Endothelial cell of umbilical vein (primary cell): ENCODE results near the gene HSP90AB1. TPM values are rescaled to one million over a fixed set of nuclear protein-coding genes. Genes with fewer than 3 reads are reported as not detected.

Source experiments
- BruUV-seq: library from RNA; stranded (reverse); fragments of 400-500 nt; replicated peaks from 2 replicates; lab custom pipeline; 2021; lab: Mats Ljungman, UMichigan
- CTCF ChIA-PET: fragments of 300-600, 350-600 bp; sonication (Branson Sonifier 250); formaldehyde crosslinking; loops from one replicate; lab custom pipeline; 2021; ENCODE audit warnings: antibody characterized with exemption, inconsistent platforms; lab: Charles Lee
- POLR2A ChIA-PET: fragments of 300-600, 350-600 bp; sonication (Branson Sonifier 250); formaldehyde crosslinking; loops from one replicate; lab custom pipeline; 2021; ENCODE audit warnings: antibody characterized with exemption, inconsistent platforms; lab: Charles Lee
- DNase-seq: peaks from one replicate; pipeline ENCODE4 v3.0.0-alpha.2; 2011; ENCODE audit warnings: low read depth, low spot score
- FAIRE-seq: peaks from 2 replicates; lab custom pipeline; 2011; peaks lifted over from hg19 to GRCh38; lab: Jason Lieb, UNC
- H2AFZ ChIP-seq: 2 replicates; pipeline ENCODE4 v1.6.0; 2012; ENCODE audit warnings: low read depth, low read length, control low read depth, inconsistent platforms
- H3K27ac ChIP-seq: 2 replicates; pipeline ENCODE4 v1.5.1; 2011; ENCODE audit warnings: low read depth, mild to moderate bottlenecking, control low read depth, low read length, moderate library complexity; ENCODE audit not compliant: insufficient read depth
- H3K27me3 ChIP-seq, 2 experiments: 2 replicates each; pipeline versions ENCODE4 v1.6.0 to v1.6.1; 2011; ENCODE audit warnings: low read length in 2 of 2, mixed read lengths in 1 of 2; ENCODE audit not compliant: control insufficient read depth in 2 of 2, insufficient read depth in 2 of 2
- H3K36me3 ChIP-seq, 2 experiments: 2 replicates in 1 of 2; 3 replicates in 1 of 2; pipeline ENCODE4 v1.5.1; 2011; ENCODE audit warnings: low read length in 2 of 2, mild to moderate bottlenecking in 1 of 2, moderate library complexity in 1 of 2; ENCODE audit not compliant: control insufficient read depth in 2 of 2, insufficient read depth in 2 of 2; ENCODE audit errors: extremely low read depth in 1 of 2
- H3K4me1 ChIP-seq: 3 replicates; pipeline ENCODE4 v1.5.1; 2011; ENCODE audit warnings: mild to moderate bottlenecking, low read length; ENCODE audit not compliant: control insufficient read depth, insufficient read depth; ENCODE audit errors: extremely low read depth
- H3K4me2 ChIP-seq: 2 replicates; pipeline ENCODE4 v1.6.1; 2011; ENCODE audit warnings: low read length, control low read depth, mixed read lengths; ENCODE audit not compliant: insufficient read depth
- H3K4me3 ChIP-seq, 3 experiments: fragments of 200-600 bp in 1 of 3; sonication (generic), shearing (Covaris generic) in 1 of 3; replicated peaks in 1 of 3; 2 replicates each; pipeline ENCODE4 v1.5.1; 2011 to 2016; ENCODE audit warnings: control low read depth in 3 of 3, low read length in 3 of 3, mild to moderate bottlenecking in 2 of 3, inconsistent platforms in 1 of 3, low read depth in 1 of 3, moderate library complexity in 1 of 3; ENCODE audit not compliant: insufficient read depth in 1 of 3
- H3K79me2 ChIP-seq: 2 replicates; pipeline ENCODE4 v1.6.0; 2012; ENCODE audit warnings: low read length, inconsistent platforms; ENCODE audit not compliant: control insufficient read depth, insufficient read depth
- H3K9ac ChIP-seq: replicated peaks from 2 replicates; pipeline ENCODE3; 2011; ENCODE audit warnings: low read length, control low read depth; ENCODE audit not compliant: insufficient read depth; ENCODE audit errors: extremely low read depth
- H3K9me1 ChIP-seq: replicated peaks from 3 replicates; pipeline ENCODE4 v1.6.0; 2011; ENCODE audit warnings: mild to moderate bottlenecking, low read length; ENCODE audit not compliant: control insufficient read depth, insufficient read depth; ENCODE audit errors: extremely low read depth
- H3K9me3 ChIP-seq: replicated peaks from 2 replicates; pipeline ENCODE4 v1.5.1; 2012; ENCODE audit warnings: low read length, inconsistent platforms; ENCODE audit not compliant: control insufficient read depth, insufficient read depth
- H4K20me1 ChIP-seq: replicated peaks from 2 replicates; pipeline ENCODE3; 2011; ENCODE audit warnings: mild to moderate bottlenecking, low read length; ENCODE audit not compliant: control insufficient read depth, insufficient read depth; ENCODE audit errors: extremely low read depth
- EZH2 ChIP-seq: IDR thresholded peaks from 2 replicates; pipeline ENCODE4 v1.6.1; 2012; ENCODE audit warnings: borderline replicate concordance, low read depth, mild to moderate bottlenecking, moderate library complexity, low read length, inconsistent platforms; ENCODE audit not compliant: severe bottlenecking
- FOS ChIP-seq: IDR thresholded peaks from 2 replicates; pipeline ENCODE4 v1.6.1; 2011; ENCODE audit warnings: mild to moderate bottlenecking, low read length, moderate library complexity, borderline replicate concordance; ENCODE audit not compliant: insufficient read depth
- GATA2 ChIP-seq: IDR thresholded peaks from 2 replicates; pipeline ENCODE4 v1.7.0; 2011; ENCODE audit warnings: low read depth, mild to moderate bottlenecking, moderate library complexity, mixed read lengths, low read length; ENCODE audit not compliant: insufficient read length, insufficient read depth
- JUN ChIP-seq: IDR thresholded peaks from 2 replicates; pipeline ENCODE4 v1.6.1; 2011; ENCODE audit warnings: borderline replicate concordance, low read depth; ENCODE audit not compliant: insufficient read length, insufficient read depth
- MYC ChIP-seq: IDR thresholded peaks from one replicate; pipeline ENCODE4 v1.6.1; 2011; ENCODE audit warnings: mild to moderate bottlenecking, low read depth, low read length
- POLR2A ChIP-seq: IDR thresholded peaks from 2 replicates; pipeline ENCODE4 v1.6.1; 2012; ENCODE audit warnings: low read depth, mild to moderate bottlenecking, control low read depth, low read length
- POLR2AphosphoS5 ChIP-seq: IDR thresholded peaks from 2 replicates; pipeline ENCODE4 v1.6.1; 2012; ENCODE audit warnings: low read depth, mild to moderate bottlenecking, control low read depth, low read length, moderate library complexity; ENCODE audit not compliant: insufficient read depth
- dilution Hi-C: fragments of 300-500 bp; cut with MboI; formaldehyde crosslinking; loops from one replicate; pipeline ENCODE4 v1.15.0; 2019; ENCODE audit warnings: low sequenced_read_pairs; ENCODE audit not compliant: extremely low pct_ligation_motif_present
- intact Hi-C: fragments of 100-400 bp; cut with micrococcal nuclease; formaldehyde crosslinking; loops from one replicate; pipeline ENCODE4 v1.10.0; 2022
- polyA plus RNA-seq, 4 experiments: library from polyadenylated mRNA; depleted of rRNA in 3 of 4; stranded (reverse) in 3 of 4; unstranded in 1 of 4; fragments of >200 nt; gene quantifications; 2 replicates each; pipeline versions ENCODE4 v1.2.1 to v1.2.3, GENCODE V29; 2011 to 2012; ENCODE audit warnings: missing spikeins in 1 of 4
- total RNA-seq: library from RNA; stranded (reverse); gene quantifications from 2 replicates; pipeline ENCODE4 v1.2.3, GENCODE V29; 2021
- TF ChIP-seq, protein P1 (sequence below), 2 donors: IDR thresholded peaks; 1 replicate in 1 of 2; 2 replicates in 1 of 2; pipeline ENCODE4 v1.5.1; 2011; ENCODE audit warnings: low read length in 2 of 2, mild to moderate bottlenecking in 2 of 2, moderate library complexity in 2 of 2, control low read depth in 1 of 2, inconsistent platforms in 1 of 2, low read depth in 1 of 2; ENCODE audit not compliant: insufficient read depth in 1 of 2; ENCODE audit errors: extremely low read depth in 1 of 2
- TF ChIP-seq, protein P2 (sequence below): IDR thresholded peaks from 2 replicates; pipeline ENCODE4 v1.6.1; 2011; ENCODE audit not compliant: insufficient read depth, insufficient read length

HSP90AB1 gene
- total and polyA plus RNA-seq, 2 donors (not counting 3 experiments of a cell fraction or from before 2014, with no cell fraction given) = 824 to 1,201 TPM

DNA sequence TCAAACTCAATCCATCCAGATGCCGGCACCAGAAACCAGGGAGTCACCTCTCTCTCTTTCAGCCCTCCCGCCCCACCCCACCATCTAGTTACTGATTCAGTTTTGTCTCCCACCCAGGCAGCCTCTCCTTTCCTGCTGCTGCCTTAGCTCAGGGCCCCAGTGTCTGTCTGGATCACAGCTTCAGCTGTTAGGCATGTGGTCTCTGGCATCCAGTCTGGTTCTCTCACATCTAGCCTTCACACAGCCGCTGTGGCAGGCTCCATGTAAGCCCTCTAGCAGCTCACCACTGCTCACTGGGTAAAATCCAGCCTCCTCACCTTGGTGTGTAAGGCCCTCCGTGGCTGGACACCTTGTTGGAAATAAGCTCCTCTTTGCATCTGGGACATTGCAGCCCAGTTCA is 44.9 kb downstream of the HSP90AB1 start:
- no peak for TF ChIP-seq POLR2A
- TF ChIP-seq, protein P1, sequence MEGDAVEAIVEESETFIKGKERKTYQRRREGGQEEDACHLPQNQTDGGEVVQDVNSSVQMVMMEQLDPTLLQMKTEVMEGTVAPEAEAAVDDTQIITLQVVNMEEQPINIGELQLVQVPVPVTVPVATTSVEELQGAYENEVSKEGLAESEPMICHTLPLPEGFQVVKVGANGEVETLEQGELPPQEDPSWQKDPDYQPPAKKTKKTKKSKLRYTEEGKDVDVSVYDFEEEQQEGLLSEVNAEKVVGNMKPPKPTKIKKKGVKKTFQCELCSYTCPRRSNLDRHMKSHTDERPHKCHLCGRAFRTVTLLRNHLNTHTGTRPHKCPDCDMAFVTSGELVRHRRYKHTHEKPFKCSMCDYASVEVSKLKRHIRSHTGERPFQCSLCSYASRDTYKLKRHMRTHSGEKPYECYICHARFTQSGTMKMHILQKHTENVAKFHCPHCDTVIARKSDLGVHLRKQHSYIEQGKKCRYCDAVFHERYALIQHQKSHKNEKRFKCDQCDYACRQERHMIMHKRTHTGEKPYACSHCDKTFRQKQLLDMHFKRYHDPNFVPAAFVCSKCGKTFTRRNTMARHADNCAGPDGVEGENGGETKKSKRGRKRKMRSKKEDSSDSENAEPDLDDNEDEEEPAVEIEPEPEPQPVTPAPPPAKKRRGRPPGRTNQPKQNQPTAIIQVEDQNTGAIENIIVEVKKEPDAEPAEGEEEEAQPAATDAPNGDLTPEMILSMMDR (IDR thresholded peaks at IDR 0.05; ENCODE audit: extremely low read depth in 1 of 2, insufficient read depth in 1 of 2, low read depth in 1 of 2, low read length in 2 of 2) = no peak
- TF ChIP-seq, protein P2, sequence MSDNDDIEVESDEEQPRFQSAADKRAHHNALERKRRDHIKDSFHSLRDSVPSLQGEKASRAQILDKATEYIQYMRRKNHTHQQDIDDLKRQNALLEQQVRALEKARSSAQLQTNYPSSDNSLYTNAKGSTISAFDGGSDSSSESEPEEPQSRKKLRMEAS = no peak
- TF ChIP-seq FOS = no peak
- no peak for TF ChIP-seq EZH2
- no peak for TF ChIP-seq JUN
- TF ChIP-seq GATA2 = no peak
- no peak for TF ChIP-seq POLR2AphosphoS5
- TF ChIP-seq MYC = no peak
- Histone ChIP-seq H3K4me3 (no peak overlapping the region), H3K4me1 (no peaks in the 10 kb centered on the region), H3K9ac (no peak overlapping the region), H3K27me3 (peaks cover 30% of the 10 kb centered on the region in 2 experiments), H4K20me1 (no peaks in the 10 kb centered on the region), H3K4me2 (no peak overlapping the region), H3K27ac (no peak overlapping the region), H2AFZ (no peak overlapping the region), H3K79me2 (no peaks in the 10 kb centered on the region), H3K9me1 (no peaks in the 10 kb centered on the region), H3K36me3 (no peaks in the 10 kb centered on the region), H3K9me3 (no peaks in the 10 kb centered on the region)
- POLR2A ChIA-PET = no interaction called here
- BruUV-seq = no TSS peak
- dilution Hi-C loops = no loop called here
- CTCF ChIA-PET = interaction anchor here (0.8 to 5.6 kb wide), 6 partner anchors 12 to 35 kb away, joined by 3 to 35 read pairs (median 4); partner anchors contain the start of genes AARS2 and TMEM151B
- FAIRE-seq (no peak), DNase-seq (no peak)
- intact Hi-C loops = no loop called here
